HT-29 (cell line): ENCODE results near the gene BICRAL. TPM values are rescaled to one million over a fixed set of nuclear protein-coding genes. Genes with fewer than 3 reads are reported as not detected.
"Not testable (repeated sequence)": the region's sequence is repeated elsewhere in the genome, so short reads cannot be mapped to it uniquely, and the experiment has no call there.

Experiments
- DNase-seq: peaks from one replicate; pipeline ENCODE4 v3.0.0-alpha.2; 2015; ENCODE audit warnings: low spot score
- total RNA-seq: library from RNA; depleted of rRNA; stranded (reverse); fragments of >200 nt; shearing (Covaris generic); gene quantifications from 2 replicates; pipeline ENCODE4 v1.2.3, GENCODE V29; 2014

The BICRAL gene
- total RNA-seq, 1 experiment from 2014 or later, result 3.6 TPM

DNA sequence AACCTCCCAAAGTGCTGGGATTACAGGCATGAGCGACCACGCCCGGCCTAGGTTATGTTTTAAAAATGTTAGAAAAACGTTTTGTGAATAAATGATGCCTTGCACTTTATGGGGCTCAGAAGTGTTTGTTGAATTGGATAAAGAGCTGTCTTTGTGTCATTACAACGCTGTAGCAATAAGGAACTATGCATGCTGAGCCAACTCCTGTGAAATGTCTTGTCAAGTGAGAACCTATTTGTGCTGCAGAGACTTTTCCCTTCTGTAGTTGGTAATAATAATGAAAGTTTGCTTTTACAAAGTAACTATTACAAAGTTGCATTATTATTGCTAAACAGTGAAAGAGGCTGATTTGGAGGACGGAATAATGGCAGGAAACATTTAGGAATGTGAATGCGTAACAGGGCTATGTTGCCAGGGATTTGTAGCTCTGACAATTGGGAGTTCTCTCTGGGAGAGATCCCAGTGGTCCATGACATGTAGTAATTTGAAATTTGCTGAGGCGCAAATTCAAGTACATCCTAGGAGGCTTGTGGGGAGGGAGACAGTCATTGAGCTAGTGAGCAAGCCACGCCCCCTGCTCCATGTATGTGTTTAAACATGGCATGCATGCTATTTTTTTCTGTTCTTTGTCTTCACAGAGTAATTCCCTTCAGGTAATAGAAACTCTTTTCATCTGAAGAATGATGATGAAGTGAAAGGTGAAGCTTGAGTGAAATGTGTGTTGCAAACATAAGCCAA lies 16.8 kb upstream of the BICRAL start:
- DNase-seq, result no peak

DNA sequence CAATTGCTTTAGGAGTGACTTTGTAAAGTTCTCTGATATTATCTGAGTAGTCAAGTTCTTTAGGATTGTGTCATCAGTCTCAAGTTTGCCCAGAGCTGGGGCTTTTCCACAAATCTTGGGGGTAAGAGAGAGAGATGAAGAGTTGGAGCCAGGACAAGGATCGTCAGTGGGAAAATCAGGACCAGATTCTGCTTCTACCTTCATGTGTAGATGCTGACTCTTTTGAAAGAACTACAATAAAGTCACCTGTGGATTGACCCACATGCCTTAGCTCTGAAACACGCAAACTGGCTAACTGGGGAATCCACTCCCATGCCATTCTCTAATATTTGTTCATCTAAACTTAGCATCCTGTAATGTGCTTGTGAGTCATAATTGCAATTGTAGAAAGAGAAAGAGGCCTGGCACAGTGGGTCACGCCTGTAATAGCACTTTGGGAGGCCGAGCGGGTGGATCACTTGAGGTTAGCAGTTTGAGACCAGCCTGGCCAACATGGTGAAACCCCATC lies 15.6 kb upstream of the BICRAL start:
- no peak for DNase-seq

DNA sequence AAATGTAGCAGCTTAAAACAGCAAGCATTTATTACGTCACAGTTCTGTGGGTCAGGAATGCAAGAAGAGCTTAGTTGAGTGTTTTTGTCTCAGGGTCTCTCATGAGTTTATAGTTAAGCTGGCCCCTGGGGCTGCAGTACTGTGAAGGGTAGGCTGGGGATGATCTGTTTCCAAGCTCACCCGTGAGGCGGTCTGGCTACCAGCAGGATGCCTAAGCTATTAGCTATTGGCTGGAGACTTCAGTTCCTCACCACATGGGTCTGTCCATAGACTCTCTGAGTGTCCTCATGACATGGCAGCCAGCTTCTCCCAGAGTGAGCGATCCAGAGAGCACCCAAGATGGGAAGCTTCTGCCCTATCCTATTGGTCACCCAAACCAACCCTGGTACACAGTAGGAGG lies 12.8 kb upstream of the BICRAL start:
- no peak for DNase-seq

DNA sequence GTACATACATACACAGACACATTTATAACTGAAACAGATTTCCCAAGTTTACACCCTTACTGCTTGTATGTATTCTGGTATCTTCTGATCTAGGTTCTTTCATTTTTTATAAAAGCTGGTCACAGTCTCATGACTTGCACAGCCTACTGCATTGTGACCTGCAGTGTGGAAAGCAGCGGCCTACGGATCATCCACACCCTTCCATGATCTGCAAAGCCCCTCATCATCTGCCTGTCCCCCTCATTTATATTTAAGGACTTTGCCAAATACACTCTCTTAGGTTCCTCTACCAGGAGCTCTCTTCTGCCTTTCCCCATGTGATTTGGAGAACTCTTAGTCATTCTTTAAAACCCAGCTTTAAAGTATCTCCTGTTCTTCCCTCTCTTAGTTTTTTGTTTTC lies 12.0 kb upstream of the BICRAL start:
- DNase-seq, result no peak

DNA sequence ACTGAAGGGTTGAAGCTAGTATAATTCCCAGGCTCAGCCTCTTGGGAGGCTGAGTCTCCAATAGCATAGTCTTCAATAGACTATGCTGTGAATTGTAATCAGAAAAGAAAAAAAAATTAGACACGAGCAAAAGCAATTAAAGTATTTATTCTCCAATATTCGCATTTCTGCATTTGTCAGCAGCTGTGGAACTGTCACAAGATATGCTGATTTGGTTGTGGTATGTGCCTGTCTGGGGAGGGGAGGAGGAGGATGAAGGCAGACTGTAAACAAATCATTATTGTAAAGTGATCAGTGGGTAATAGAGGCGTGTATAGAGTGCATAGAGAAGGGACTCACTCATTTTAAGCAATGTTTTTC lies 10.1 kb upstream of the BICRAL start:
- no peak for DNase-seq

DNA sequence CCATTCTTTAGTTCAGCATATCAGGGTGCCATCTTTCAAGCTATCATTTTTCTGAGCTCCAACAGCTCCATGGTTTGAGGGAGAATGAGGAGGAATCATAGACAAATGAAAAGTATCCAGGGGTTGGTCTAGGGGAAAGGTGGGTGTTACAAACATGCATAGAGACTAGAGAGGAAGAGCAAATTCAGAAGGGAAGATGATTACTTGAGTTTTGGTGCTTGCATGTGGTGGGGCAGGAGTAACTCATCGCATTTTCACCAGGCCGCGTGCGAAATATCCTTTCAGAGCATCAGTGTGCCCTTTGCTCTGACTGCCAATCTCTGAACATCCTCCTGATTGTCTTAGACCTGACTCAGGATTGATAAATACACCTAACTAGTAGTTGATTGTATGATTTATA lies 7.7 kb upstream of the BICRAL start:
- DNase-seq, result no peak

DNA sequence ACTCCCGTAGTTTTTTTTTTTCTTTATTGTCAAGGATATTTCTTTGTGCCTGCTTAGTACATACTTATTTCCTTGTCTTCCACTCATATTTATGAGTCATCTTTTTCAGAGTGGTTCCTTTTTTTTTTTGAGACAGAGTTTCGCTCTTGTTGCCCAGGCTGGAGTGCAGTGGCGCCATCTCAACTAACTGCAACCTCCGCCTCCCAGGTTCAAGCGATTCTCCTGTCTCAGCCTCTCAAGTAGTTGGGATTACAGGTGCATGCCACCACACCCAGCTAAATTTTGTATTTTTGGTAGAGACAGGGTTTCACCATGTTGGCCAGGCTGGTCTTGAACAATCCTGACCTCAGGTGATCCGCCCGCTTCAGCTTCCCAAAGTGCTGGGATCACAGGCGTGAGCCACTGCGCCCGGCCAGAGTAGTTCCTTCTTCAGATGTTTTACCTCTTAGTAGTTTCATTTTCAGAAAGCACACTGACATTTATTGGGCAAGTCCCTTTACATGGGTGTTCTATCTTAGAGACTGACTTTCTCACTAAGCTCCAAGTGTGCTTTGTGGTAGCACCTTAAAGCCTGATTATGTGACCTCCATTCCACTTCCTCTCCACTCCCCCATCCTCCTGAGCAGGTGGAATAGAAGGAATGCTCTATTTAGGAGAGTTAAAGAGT lies 6.9 kb upstream of the BICRAL start:
- not testable (repeated sequence) for DNase-seq

DNA sequence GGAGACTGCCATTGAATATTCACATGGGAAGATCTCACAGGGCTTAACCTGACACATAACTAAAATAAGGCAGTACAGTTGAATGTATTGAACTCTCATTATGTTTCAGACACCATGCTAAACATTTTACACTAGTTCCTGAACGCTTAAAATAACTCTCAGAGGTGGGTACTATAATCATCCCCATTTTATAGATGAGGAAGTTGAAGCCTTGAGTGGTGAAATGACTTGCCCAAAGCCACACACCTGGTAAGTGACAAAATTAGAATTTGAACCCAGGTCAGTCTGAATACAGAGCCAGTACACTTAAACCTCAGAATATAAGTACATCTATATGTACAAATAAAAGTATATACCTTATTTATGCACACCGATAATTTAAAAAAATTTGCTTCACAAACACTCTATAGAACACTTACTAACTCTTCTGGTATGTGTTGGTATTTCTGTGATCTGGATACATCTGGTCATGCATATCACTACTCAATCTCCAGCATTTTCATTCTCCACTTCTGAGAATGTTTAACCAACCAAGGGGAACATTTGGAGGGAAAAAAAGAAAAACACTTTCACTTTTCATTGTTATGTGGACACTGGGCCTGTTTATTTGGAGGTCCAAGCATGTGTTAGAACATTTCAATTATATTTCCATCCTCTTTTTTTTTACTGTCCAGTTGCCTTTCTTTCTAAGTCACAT lies 4.6 kb upstream of the BICRAL start:
- no peak for DNase-seq

DNA sequence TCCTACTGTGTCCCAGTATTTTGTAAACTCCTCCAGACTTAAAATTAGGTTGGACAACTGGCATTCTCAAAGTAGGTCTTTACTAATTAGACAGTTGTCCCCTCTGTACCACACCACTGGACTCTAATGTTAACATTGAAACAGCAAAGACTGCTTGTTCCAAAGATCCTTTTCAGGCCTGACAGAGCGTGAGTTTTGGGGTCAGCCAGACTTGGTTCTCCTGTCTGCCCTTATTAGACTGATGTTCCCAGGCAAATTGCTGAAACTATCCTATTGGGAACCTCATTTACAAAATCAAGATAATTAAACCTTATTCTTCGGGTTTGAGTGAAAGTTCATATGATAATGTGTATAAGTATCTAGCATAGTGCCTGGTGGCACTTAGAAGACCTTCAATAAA lies 3.7 kb upstream of the BICRAL start:
- no peak for DNase-seq

DNA sequence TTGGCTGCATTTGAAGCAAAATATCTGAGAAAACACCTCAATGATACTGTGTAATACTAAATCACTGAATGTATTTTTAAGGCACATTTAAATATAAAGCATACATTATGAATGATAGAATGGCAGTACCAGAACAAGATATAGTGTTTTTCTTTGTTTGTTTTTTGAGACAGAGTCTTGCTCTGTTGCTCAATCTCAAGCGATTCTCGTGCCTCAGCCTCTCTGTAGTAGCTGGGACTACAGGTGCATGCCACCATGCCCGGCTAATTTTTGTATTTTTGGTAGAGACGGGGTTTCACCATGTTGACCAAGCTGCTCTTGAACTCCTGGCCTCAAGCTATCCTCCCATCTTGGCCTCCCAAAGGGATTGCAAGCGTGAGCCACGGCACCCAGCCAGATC lies 2.3 kb upstream of the BICRAL start:
- DNase-seq, result no peak

DNA sequence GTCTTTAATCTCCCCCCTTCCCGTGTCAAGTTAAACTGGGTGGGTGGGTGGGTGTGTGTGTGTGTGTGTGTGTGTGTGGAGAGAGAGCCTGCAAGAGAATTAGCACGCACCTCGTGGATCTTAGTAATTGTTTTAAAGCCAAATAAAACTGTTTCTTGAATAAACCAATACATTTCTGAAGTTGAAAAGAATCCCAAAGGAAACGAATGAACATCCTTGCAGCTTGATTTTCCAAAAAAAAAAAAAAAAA lies 381 bp upstream of the BICRAL start:
- DNase-seq, result no peak

DNA sequence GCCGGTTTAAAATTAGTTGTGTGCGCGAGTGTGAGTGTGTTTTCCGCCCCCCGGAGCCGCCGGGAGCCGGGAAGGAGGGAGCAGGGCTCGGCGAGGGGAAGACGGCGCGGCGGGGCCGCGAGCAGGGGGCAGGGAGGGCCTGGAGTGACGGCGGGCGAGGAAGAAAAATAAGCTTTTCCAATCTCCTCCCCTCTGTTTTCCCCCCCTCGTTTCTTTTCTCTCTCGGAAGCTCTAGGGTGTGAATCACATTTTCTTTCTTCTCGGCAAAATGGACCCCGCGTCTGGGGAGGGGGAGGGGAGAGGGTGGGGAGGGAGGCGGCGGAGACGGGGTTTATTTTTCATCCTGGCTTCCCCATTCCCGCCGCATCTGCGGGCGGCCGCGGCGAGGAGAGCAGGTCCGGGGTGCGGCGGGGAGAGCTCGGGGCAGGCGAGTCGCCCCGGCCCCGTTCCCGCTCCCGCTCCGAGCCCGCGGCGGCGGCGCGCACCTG lies 881 bp downstream of the BICRAL start:
- peak; percentile 74 for DNase-seq

DNA sequence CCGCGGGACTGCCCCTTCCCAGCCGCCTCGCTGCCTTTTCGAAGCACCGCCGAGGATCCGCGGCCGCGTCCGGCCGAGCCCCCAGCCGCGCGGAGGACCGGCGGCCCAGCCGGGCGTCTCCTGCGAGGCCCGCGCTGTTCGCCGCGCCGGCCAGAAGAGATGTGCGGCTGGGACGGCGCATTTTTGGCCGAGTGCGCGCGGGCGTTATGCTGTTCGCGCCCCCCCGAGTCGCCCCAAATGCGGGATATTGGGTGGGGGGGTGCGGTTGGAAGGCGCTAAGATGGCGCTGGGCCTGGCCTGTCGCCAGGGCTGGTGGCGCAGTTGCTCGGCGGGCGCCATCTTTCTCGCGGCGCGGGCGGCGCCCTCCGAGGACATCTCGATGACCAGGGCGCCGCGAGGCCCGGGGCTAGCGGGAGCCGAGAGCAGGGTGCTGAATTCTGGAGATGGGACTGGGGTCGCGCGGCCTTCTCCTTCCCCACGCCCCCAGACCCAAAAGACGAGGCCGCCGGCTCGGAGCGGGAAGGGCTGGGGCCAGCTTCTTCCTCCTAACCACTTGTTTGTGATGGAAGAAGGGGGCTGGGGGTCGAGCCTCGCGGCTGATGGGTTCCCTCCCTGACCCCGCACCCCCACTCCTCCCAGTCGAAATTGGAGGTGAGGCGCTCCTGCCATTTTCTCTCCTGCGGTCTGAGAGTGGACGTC lies 1.5 kb downstream of the BICRAL start:
- DNase-seq, result peak; percentile 67

DNA sequence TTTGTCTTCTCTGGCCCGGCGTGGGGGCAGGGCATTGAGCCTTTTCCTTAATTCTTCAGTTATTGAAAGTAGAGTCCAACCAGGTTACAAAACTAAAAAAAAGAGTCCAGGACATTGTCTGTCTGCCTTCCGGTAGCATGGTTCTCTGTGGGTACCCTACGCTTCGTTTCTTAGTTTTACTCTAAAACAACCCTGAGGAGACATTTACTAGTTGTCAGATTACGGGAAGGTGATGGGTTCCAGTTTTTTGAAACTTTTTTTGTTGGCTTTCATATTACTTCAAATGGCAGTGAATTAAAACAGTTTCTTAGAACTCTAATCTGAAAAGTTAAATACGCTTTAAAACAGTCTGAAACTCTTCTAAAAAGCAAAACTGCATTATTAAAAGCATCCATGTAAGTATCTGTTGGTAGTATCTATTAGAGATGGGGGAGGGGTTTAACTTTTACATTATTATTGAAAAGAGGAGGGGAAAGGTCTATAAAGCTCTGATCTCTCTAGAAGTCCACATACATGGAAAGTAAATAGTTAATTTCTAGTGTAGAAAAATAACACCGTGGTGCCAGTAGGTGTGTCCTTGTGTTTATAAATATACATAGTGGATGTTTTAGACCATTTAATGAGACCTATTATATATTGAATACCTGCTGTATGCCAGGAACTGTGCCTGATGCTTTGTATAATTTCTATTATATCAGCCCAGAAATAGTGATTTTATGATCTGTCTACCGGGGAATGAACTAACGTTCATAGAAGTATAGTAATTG lies 2.2 kb downstream of the BICRAL start:
- peak; percentile 60 for DNase-seq

DNA sequence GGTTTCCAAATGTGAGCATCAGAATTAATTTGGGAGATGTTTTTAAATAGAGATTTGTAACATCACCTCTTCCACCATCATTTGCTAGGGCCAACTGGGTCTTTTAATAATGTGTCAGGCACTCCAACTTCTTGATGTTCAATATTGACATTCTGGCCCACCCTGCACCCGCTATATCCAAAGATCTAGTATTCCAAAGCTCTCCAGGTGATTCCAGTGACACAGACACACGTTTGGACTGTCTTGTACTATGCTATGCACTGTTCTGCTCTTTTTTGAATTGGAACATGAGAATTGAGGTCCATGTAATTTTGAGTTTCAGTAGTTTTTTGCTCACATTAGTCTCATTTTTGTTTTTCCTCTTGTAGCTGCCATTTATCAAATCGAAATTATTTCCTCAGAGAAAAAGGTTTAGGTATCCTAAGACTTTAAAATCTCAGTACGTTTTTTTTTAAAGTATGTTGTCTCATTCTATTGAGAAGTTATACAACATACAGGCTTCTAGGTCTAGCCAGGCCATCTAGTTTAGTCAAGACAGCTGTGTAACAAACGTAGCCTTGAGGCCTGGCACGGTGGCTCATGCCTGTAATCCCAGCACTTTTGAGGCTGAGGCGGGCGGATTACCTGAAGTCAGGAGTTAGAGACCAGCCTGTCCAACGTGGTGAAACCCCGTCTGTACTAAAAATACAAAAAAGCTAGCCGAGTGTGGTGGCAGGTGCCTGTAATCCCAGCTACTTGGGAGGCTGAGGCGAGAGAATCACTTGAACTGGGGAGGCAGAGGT lies 3.1 kb downstream of the BICRAL start:
- no peak for DNase-seq

DNA sequence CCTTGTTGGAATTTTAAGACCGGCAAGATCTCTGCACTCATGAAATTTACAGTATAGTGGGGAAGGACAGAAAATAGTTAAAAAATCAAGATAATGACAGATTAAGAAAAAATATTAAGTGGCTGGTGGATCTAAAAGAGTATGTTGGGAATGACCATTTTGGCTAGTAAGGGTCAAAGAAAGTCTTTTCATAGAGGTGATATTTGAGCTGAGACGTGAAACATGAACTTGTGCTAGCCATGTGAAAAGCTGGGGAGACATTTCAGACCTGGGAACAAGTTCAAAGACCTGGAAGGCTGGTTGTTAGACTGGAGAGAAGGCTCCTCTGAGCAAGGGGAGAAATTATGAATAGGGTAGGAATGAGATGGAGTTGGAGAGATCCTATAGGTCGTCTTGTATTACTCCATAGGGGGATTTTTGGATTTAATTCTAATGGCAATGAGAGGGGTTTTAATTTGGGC lies 4.7 kb downstream of the BICRAL start:
- DNase-seq, result no peak

DNA sequence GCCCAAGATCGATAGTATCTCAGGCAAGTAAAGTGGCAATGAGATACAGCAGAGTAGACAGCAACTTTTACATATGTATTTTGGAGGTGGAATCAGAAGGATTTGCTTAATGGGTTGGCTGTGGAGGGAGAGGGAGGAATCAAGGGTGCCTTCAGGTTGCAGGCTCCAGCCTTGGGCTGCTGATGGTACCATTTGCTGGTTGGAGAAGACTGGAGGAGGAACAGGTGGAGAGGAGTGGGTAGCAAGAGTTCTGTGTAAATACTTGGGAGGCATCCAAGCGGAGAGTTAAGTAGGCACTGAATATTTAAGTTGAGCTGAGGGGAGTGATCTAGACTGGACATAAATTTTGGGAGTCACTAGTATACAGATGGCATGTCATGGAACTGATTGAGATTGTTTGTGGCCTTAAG lies 5.2 kb downstream of the BICRAL start:
- no peak for DNase-seq

DNA sequence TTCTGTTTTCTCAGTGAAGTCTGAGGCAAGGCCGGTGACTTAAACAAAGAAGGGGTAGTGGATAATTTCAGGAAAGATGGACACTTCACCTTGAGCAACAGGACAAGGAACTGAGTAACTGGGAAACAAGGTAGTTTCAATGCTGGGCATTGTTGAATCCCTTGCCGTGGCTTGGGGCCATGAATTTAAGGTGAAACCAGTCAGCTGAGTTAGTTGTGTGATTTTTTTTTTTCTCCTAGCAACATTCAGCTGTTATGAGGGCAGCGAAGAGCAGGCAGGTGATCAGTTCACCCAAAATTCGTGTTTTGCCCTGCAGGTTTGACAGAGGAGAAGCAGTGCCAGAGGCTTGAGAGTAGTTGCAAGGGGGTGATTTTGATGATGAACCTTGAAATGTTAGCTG lies 6.8 kb downstream of the BICRAL start:
- no peak for DNase-seq

DNA sequence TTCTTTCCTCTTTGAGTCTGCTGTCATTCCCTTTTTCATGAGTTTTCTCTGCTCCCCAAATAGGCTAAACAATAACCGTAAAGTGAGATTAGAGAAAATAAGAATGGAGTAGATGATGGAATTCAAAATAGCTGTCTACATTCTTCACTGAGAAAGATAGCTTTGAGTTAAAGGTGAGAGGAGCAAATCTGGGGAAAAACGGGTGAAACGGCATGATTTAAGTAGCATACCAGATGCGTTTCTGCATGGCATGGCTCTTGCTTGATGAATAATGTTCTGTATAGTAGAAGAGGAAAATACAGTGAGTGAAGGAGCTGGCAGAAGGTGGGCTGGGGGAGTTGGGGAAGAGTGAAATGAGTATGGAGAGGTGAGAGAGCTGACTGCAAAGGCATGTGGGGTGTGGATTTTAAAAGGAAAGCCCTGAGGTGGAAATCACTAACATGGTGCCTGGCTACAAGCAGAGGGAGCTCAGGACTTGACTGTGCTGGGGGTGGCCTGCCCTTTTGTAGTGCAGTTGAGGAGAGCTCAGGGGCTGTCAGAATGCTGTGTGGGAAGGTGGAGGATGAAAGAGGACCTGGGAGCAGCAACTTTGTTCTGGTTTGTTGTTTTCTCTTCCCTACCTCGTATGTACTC lies 8.8 kb downstream of the BICRAL start:
- DNase-seq, result no peak

DNA sequence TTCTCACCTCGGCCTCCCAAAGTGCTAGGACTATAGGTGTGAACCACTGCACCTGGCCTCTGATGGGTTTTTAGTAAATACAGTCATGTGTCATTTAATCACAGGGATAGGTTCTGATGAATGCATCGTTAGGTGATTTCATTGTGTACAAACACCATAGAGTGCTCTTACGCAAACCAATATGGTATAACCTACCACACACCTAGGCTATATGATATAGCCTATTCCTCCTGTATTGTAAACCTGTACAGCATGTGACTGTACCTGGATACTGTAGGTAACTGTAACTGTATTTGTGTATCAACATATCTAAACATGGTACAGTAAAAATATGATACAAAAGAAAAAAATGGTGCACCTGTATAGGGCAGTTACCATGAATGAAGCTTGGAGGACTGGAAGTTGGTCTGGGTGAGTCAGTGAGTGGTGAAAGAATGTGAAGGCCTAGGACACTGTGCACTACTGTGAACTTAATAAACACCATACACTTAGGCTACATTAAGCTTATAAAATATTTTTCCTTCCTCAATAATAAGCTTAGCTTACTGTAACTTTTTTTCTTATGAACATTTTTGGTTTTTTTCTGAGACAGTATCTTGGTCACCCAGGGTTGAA lies 10.0 kb downstream of the BICRAL start:
- DNase-seq, result no peak
